Lung (tissue), 12 donors: Measurements from ENCODE around the gene AAMP. TPM values are rescaled to one million over a fixed set of nuclear protein-coding genes. Genes with fewer than 3 reads are reported as not detected.
"Not testable (repeated sequence)": the region's sequence is repeated elsewhere in the genome, so short reads cannot be mapped to it uniquely, and the experiment has no call there.

ENCODE experiments used
- ATAC-seq: fragments of 200-7000 bp; cut with Tn5 transposase; one replicate; pipeline ENCODE4 v1.9.1; 2020; ENCODE audit warnings: moderate number of reproducible peaks; ENCODE audit not compliant: insufficient read depth, low FRiP score
- DNase-seq, 3 donors: peaks; one replicate each; pipeline ENCODE4 v3.0.0-alpha.2; 2013 to 2017
- H3K27ac ChIP-seq, 2 donors: one replicate each; pipeline ENCODE4 v1.5.1; 2013; ENCODE audit warnings: mild to moderate bottlenecking in 2 of 2, moderate library complexity in 2 of 2, control low read depth in 1 of 2, inconsistent platforms in 1 of 2, low read depth in 1 of 2, low read length in 1 of 2
- H3K27me3 ChIP-seq, 3 donors: one replicate each; pipeline ENCODE4 v1.5.1; 2013; ENCODE audit warnings: low read length in 2 of 3; ENCODE audit not compliant: control insufficient read depth in 3 of 3, insufficient read depth in 3 of 3
- H3K36me3 ChIP-seq, 4 donors: one replicate each; pipeline ENCODE4 v1.5.1; 2013; ENCODE audit warnings: low read length in 4 of 4, mild to moderate bottlenecking in 1 of 4, moderate library complexity in 1 of 4; ENCODE audit not compliant: control insufficient read depth in 4 of 4, insufficient read depth in 4 of 4
- H3K4me1 ChIP-seq, 5 donors: one replicate each; pipeline ENCODE4 v1.5.1; 2013; ENCODE audit warnings: low read length in 5 of 5, mild to moderate bottlenecking in 2 of 5, moderate library complexity in 1 of 5; ENCODE audit not compliant: control insufficient read depth in 5 of 5, insufficient read depth in 5 of 5
- H3K4me3 ChIP-seq: one replicate; pipeline ENCODE4 v1.5.1; 2013; ENCODE audit warnings: mild to moderate bottlenecking, control low read depth, moderate library complexity
- H3K9ac ChIP-seq, 2 donors: one replicate each; pipeline ENCODE4 v1.5.1; 2013; ENCODE audit warnings: low read length in 2 of 2, control low read depth in 1 of 2; ENCODE audit not compliant: insufficient read depth in 1 of 2
- H3K9me3 ChIP-seq, 4 donors: one replicate each; pipeline ENCODE4 v1.5.1; 2013; ENCODE audit warnings: low read length in 3 of 4, mild to moderate bottlenecking in 1 of 4, moderate library complexity in 1 of 4; ENCODE audit not compliant: control insufficient read depth in 4 of 4, insufficient read depth in 3 of 4
- CTCF ChIP-seq: IDR thresholded peaks from 2 replicates; pipeline ENCODE4 v1.5.1; 2012; ENCODE audit warnings: mild to moderate bottlenecking; ENCODE audit errors: control extremely low read depth, extremely low read depth
- whole genome bisulfite sequencing, 2 donors: extraction: QIAGEN DNeasy Blood & Tissue Kit; methylation state at CpG; one replicate each; pipeline ENCODE4 v1.1.7; 2013; 5-methylcytosine and 5-hydroxymethylcytosine counted together
- polyA plus RNA-seq, 2 donors: library from polyadenylated mRNA; stranded (reverse); fragments of 200-250 nt; gene quantifications; one replicate each; pipeline ENCODE4 v1.2.1, GENCODE V29; 2013
- total RNA-seq, 2 donors: library from RNA; depleted of rRNA in 1 of 2; stranded (reverse); fragments of >200 nt in 1 of 2; gene quantifications; one replicate each; pipeline ENCODE4 v1.2.1, GENCODE V29; 2014 to 2021
- donor health status: control.
- donor health status: control.
- donor health status: Bipolar disorder and iron deficiency.
- donor health status: healthy.
- donor health status: DM: yes; HTN: yes; CAD: no.

The AAMP gene
- total and polyA plus RNA-seq, 4 donors: 62.0 to 193 (median 78.5) TPM

GRCh38 chr2:218273908-218274249 lies 3.9 kb upstream of the AAMP start:
- no peak for ATAC-seq
- Histone ChIP-seq H3K36me3 (peaks cover 25 to 47% (median 36%) of the 10 kb centered on the region in 4 donors), H3K9me3 (no peaks in the 10 kb centered on the region), H3K4me1 (peaks cover 5 to 26% (median 11%) of the 10 kb centered on the region in 5 donors), H3K4me3 (no peak overlapping the region), H3K9ac (no peak overlapping the region), H3K27me3 (no peaks in the 10 kb centered on the region), H3K27ac (peak overlapping the region in 1 of 2 donors; percentile 55)
- no peak for DNase-seq
- 65 to 95% methylated on average over 2 of the region's 2 CpGs for WGBS, 2 donors
- no peak for TF ChIP-seq CTCF

GRCh38 chr2:218273214-218273907 lies 3.4 kb upstream of the AAMP start:
- H3K9me3 ChIP-seq, H3K4me3 ChIP-seq, ATAC-seq, H3K27me3 ChIP-seq, DNase-seq, H3K9ac ChIP-seq: not testable (repeated sequence)
- Histone ChIP-seq H3K27ac (peak overlapping the region; percentile 22 to 55), H3K4me1 (peaks cover 5 to 27% (median 11%) of the 10 kb centered on the region in 5 donors), H3K36me3 (peaks cover 24 to 42% (median 32%) of the 10 kb centered on the region in 4 donors)
- WGBS, 2 donors: 83 to 94% methylated on average over 8 of the region's 8 CpGs

DNA sequence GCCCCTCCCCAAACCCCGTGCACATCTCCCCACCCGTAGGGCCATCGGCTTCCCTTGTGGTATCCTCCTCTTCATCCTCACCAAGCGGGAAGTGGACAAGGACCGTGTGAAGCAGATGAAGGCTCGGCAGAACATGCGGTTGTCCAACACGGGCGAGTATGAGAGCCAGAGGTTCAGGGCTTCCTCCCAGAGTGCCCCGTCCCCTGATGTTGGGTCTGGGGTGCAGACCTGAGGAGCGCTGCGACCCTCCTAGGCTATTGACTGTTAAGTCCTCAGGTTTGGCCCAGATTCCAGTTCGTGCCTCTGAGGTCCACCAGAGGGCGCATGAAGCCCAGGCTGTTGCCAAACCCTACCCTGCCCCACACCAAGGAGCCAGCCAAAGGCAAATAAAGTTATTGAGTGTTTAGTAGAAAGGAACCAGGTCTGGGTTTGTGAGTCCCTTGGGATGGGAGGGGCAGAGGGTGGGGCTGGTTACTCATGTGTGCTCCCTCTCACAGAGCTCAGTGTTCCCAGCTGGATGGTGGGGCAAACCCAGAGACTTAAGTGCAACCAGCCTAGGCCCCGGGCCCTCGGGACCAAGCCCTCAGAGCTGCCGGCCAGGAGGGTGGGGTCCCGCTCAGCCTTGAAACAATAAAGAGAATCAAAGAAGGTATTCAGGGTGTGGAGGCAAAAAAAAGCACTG lies 2.7 kb upstream of the AAMP start:
- TF ChIP-seq CTCF: peak; percentile 87
- WGBS, 2 donors: 21 to 36% methylated on average over 18 of the region's 18 CpGs
- H3K27ac ChIP-seq: peak overlapping the region; percentile 22 to 65
- peak; percentile 63 for ATAC-seq
- no peaks in the 10 kb centered on the region for H3K27me3 ChIP-seq
- no peak overlapping the region for H3K4me3 ChIP-seq
- no peaks in the 10 kb centered on the region for H3K9me3 ChIP-seq
- peaks cover 5 to 27% (median 11%) of the 10 kb centered on the region in 5 donors for H3K4me1 ChIP-seq
- peak; percentile 86 to 91 (median 89) for DNase-seq
- H3K36me3 ChIP-seq: peaks cover 18 to 35% (median 27%) of the 10 kb centered on the region in 4 donors
- H3K9ac ChIP-seq: peak overlapping the region in 1 of 2 donors; percentile 32

DNA sequence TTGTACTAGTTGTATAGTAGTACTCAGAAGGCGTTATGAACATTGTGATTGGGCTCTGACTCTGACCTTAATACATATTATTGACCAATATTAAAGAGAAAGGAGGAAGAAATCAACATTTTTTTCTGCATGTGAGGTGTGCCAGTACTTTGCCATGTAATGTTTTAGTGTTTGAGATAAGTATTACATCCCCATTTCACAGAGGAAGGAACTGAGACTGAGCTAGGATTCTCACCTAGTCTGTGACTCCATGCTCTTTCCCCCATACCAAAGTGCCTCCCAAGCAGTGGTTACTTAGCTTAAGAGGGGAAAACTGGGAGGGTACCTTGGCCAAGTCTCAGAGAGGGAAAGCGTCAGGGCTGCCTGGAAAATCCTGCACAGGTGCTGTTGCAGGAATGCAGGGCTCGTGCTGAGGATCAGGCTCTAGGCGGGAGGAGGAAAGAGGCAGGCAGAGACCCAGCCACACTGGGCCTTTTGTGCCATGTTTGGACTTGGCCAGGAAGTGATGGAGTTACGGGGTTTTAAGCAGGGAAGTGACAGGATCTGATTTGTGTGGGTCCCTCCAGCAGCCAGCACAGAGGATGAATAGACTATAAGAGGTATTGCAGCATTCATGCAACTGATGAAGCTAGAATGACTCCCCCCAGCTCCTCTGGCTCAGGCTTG lies 2.1 kb upstream of the AAMP start:
- no peak for TF ChIP-seq CTCF
- Histone ChIP-seq H3K9me3 (no peaks in the 10 kb centered on the region), H3K4me1 (peaks cover 5 to 27% (median 11%) of the 10 kb centered on the region in 5 donors), H3K4me3 (no peak overlapping the region), H3K27me3 (no peaks in the 10 kb centered on the region), H3K27ac (peak overlapping the region in 1 of 2 donors; percentile 65), H3K9ac (peak overlapping the region in 1 of 2 donors; percentile 59), H3K36me3 (peaks cover 18 to 32% (median 26%) of the 10 kb centered on the region in 4 donors)
- DNase-seq: no peak
- WGBS, 2 donors: 55 to 76% methylated on average over 5 of the region's 5 CpGs
- ATAC-seq: no peak
